GM12872 (cell line): ENCODE results near the gene TMEM248.
"Not testable (repeated sequence)": the region's sequence is repeated elsewhere in the genome, so short reads cannot be mapped to it uniquely, and the experiment has no call there.

Source experiments
- TF ChIP-seq, protein P1 (sequence below): IDR thresholded peaks from 3 replicates; pipeline ENCODE4 v1.5.1; 2011; ENCODE audit warnings: low read depth, mild to moderate bottlenecking, low read length, moderate library complexity; ENCODE audit not compliant: insufficient read depth

The TMEM248 gene

DNA sequence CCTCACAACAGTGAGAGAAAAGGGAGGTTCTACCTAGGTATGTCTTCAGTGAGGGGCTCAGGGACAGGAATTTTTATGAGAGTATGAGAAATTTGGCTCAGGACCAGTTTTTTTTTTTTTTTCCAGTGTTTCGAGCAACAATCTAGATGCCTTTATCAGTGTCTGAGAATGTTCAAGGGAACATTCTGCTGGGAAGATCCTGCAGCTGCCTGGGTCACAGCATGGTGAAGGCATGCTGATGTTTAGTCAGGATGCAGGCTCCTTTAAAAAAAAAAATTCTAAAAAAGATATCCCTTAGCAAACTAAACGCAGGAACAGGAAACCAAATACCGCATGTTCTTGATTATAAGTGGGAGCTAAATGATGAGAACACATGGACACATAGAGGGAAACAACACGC, 43.4 kb downstream of the TMEM248 start:
- TF ChIP-seq, protein P1, sequence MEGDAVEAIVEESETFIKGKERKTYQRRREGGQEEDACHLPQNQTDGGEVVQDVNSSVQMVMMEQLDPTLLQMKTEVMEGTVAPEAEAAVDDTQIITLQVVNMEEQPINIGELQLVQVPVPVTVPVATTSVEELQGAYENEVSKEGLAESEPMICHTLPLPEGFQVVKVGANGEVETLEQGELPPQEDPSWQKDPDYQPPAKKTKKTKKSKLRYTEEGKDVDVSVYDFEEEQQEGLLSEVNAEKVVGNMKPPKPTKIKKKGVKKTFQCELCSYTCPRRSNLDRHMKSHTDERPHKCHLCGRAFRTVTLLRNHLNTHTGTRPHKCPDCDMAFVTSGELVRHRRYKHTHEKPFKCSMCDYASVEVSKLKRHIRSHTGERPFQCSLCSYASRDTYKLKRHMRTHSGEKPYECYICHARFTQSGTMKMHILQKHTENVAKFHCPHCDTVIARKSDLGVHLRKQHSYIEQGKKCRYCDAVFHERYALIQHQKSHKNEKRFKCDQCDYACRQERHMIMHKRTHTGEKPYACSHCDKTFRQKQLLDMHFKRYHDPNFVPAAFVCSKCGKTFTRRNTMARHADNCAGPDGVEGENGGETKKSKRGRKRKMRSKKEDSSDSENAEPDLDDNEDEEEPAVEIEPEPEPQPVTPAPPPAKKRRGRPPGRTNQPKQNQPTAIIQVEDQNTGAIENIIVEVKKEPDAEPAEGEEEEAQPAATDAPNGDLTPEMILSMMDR: no peak

DNA sequence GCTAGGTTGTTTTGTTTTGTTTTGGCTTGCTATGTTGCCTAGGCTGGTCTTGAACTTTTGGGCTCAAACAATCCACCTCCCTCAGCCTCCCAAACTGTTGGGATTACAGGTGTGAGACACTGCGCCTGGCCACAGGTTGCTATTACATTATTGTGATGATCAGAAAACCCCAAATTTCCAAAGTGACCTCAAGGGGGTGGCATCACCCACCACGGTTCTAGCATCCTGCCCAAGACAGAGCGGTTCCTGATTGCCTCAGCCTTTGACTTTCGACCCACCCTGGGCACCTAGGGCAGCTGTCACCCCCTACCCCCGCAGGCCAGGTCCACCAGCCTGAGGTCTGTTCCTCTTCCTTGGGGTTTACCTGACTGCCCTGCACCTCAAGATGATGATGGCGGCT, 46.0 kb downstream of the TMEM248 start:
- TF ChIP-seq, protein P1: no peak

DNA sequence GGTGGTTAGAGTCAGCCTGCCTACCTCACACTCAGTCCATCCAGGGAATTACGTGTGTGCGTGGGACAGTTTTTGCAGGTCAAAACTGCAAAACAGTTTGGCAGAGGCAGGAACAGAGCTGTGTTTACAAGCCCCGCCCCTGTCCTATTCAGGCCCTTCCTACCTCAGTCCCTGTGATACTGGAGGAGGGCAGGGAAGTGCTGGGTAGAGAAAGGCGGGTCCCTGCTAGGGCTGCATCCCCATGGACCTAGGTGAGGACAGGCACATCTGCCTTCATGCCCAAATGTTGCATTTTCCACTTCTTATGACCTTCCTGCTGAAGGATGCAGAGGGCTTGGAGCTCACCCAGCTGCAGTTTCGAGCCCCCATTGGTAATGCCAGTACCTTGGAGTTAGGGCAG, 49.3 kb downstream of the TMEM248 start:
- TF ChIP-seq, protein P1: no peak

DNA sequence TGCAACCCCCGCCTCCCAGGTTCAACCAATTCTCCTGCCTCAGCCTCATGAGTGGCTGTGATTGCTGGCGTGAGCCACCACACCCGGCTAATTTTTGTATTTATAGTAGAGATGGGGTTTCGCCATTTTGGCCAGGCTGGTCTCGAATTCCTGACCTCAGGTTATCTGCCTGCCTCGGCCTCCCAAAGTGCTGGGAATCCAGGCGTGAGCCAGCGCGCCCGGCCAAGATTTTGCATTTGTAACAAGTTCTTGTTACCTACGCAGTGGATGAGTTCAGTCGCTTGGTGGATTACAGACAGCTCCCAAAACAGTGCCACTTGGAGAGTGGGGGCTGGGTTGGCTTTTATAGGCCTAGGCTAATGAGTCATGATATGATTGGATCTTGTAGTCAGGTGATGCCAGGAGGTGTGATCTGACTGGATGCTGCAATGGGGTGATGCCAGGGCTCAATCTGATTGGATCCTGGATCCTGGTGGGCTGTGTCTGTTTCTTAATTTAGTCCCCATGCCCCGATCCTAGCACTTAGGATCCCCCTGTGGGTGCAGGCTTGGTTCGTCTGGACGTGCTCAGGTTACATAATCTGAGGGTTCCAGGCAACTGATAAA, 54.1 kb downstream of the TMEM248 start:
- TF ChIP-seq, protein P1: no peak

DNA sequence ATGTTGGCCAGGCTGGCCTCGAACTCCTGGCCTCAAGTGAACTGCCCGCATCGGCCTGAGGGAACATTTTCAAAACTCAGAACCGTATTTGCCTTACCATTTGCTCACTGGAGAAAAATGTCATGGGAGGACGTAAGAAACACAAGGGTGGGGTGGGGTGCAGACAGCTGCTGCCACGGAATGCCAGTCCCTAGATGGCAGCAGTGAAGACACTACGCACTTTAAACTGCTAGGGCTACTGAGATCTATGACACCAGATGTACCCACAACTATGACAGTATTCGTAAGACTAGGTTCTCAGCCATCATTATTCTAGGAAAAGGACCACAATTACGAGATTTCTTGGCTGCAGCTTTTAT, 73.6 kb downstream of the TMEM248 start:
- TF ChIP-seq, protein P1: peak; percentile 50

DNA sequence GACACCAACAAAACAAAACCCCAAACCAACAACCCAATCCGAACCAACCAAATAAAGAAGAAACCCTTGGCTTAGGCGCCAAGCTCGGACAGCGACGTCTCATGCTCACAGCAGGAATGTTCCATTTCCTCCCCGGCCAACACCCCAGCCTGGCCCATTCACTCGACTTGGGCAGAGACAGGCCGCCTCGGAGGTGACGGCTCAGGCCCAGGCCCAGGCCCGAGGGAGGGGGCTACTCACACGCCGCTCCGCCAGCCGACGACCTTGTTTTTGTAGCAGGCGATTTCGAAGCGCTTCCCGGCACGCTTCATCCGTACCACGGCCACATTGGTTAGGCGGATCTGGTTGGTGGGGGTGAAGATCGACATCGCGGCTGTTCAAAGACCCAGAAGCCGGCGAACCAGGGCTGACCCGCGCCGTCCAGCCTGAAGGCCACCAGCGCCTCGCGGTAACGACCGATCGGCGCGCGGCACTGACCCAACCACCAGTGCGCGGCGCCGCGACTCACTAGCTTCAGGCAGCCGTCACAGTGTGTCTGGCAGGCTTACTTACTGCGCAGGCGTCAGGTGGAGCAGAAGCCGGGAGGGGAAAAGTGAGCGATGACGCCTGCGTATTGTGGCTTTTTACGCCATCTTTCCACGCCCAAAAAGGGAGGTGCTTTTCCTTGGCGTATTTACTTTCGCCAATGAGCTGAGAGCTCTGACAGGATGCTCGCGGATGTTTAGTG, 74.2 kb downstream of the TMEM248 start, which contains the start of gene SBDS:
Gene SBDS, minus strand, starts transcription at position 537 of the 727 bp plus-strand sequence. Its CDS starts 169 bp downstream, at position 368.
- TF ChIP-seq, protein P1: 0 out of 3 replicates have a peak, but pooled peaks have one; percentile 4

DNA sequence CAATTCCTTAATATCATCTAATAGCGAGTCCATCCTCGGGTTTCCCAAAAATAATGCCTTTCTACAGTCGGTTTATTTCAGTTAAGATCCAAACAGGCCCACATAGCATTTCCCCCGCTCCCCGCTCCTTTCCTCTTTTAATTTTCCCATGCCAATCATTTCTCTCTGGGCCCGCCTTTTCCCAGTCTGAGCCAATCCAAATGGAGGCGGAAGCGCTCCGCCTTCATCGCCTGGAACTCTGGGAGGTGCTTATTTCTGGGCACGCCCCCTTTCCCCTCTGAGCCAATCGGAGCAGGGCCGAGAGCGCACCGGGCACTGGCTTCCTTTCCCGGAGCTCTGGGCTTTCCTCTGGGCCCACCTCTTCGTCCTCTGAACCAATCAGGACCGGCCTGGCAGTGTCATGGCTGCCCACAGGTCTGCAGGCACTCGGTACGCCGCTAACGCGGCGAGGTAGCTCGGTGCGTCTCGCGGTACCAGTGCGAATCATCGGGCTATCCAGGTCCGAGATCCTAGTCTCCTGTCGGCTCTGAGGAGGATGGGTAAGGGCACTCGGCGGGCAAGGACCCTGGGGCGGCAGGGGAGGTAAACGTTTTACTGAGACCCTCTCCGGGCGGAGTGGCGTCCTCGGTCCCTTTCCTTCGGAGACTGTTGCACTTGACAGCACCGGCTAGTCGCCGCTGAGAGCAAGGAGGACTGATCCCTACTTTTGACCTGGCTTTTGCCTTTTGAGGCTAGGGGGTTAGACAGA, 75.6 kb downstream of the TMEM248 start, which contains the start of gene TYW1:
Gene TYW1, plus strand, starts transcription at position 390 of the 748 bp plus-strand sequence. Its CDS starts 146 bp downstream, at position 536.
- TF ChIP-seq, protein P1: not testable (repeated sequence)
